ENCODE measurements around the gene GINS2.

GRCh38 chr16:85651629-85652430 lies 36.9 kb downstream of the GINS2 start:
- TF ChIP-seq, protein P1, sequence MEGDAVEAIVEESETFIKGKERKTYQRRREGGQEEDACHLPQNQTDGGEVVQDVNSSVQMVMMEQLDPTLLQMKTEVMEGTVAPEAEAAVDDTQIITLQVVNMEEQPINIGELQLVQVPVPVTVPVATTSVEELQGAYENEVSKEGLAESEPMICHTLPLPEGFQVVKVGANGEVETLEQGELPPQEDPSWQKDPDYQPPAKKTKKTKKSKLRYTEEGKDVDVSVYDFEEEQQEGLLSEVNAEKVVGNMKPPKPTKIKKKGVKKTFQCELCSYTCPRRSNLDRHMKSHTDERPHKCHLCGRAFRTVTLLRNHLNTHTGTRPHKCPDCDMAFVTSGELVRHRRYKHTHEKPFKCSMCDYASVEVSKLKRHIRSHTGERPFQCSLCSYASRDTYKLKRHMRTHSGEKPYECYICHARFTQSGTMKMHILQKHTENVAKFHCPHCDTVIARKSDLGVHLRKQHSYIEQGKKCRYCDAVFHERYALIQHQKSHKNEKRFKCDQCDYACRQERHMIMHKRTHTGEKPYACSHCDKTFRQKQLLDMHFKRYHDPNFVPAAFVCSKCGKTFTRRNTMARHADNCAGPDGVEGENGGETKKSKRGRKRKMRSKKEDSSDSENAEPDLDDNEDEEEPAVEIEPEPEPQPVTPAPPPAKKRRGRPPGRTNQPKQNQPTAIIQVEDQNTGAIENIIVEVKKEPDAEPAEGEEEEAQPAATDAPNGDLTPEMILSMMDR (IDR thresholded peaks at IDR 0.05; ENCODE audit: low read length) = no peak
- TF ChIP-seq EZH2 (IDR thresholded peaks at IDR 0.05; ENCODE audit: borderline replicate concordance, low read length) = no peak

All from OCI-LY1 (cell line).